WTC11 (cell line): ENCODE results near the gene CD4.

Source experiments
- JUN ChIP-seq: sonication (generic); formaldehyde crosslinking; IDR thresholded peaks from 2 replicates; pipeline ENCODE4 v1.8.0; 2023; ENCODE audit warnings: mild to moderate bottlenecking, missing genetic modification reagents
- TF ChIP-seq, protein P1 (sequence below): fragments of 200-600 bp; IDR thresholded peaks from 2 replicates; pipeline ENCODE4 v1.8.0; 2022; ENCODE audit warnings: antibody characterized with exemption

GRCh38 chr12:6784296-6784695 lies 5.0 kb upstream of the CD4 start:
- no peak for TF ChIP-seq JUN (CRISPR knock-in tag)
- TF ChIP-seq, protein P1, sequence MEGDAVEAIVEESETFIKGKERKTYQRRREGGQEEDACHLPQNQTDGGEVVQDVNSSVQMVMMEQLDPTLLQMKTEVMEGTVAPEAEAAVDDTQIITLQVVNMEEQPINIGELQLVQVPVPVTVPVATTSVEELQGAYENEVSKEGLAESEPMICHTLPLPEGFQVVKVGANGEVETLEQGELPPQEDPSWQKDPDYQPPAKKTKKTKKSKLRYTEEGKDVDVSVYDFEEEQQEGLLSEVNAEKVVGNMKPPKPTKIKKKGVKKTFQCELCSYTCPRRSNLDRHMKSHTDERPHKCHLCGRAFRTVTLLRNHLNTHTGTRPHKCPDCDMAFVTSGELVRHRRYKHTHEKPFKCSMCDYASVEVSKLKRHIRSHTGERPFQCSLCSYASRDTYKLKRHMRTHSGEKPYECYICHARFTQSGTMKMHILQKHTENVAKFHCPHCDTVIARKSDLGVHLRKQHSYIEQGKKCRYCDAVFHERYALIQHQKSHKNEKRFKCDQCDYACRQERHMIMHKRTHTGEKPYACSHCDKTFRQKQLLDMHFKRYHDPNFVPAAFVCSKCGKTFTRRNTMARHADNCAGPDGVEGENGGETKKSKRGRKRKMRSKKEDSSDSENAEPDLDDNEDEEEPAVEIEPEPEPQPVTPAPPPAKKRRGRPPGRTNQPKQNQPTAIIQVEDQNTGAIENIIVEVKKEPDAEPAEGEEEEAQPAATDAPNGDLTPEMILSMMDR, result no peak
